Neural progenitor cell (in vitro differentiated cells): ENCODE data around the gene KLK8. TPM values are rescaled to one million over a fixed set of nuclear protein-coding genes. Genes with fewer than 3 reads are reported as not detected.

Experiments used
- DNase-seq: peaks from one replicate; pipeline ENCODE4 v3.0.0-alpha.2; 2016; ENCODE audit warnings: low spot score
- H2AFZ ChIP-seq: fragments of 200-600 bp; sonication (generic); replicated peaks from 2 replicates; pipeline ENCODE4 v1.6.1; 2016; ENCODE audit warnings: antibody characterized with exemption
- H3F3A ChIP-seq: fragments of 200-600 bp; sonication (generic); 2 replicates; pipeline ENCODE4 v1.6.1; 2016; ENCODE audit warnings: antibody characterized with exemption, low read depth
- H3K27ac ChIP-seq: fragments of 200-600 bp; sonication (generic); 2 replicates; pipeline ENCODE4 v1.5.1; 2016; ENCODE audit warnings: mild to moderate bottlenecking
- H3K27me3 ChIP-seq: fragments of 200-600 bp; sonication (generic); 2 replicates; pipeline ENCODE4 v1.6.1; 2016; ENCODE audit warnings: mild to moderate bottlenecking, moderate library complexity
- H3K36me3 ChIP-seq: fragments of 200-600 bp; sonication (generic); 2 replicates; pipeline ENCODE4 v1.5.1; 2016
- H3K4me1 ChIP-seq: fragments of 200-600 bp; sonication (generic); 2 replicates; pipeline ENCODE4 v1.6.1; 2016; ENCODE audit warnings: mixed run types
- H3K4me2 ChIP-seq: fragments of 200-600 bp; sonication (generic); 2 replicates; pipeline ENCODE4 v1.6.1; 2016
- H3K4me3 ChIP-seq: fragments of 200-600 bp; sonication (generic); 2 replicates; pipeline ENCODE4 v1.5.1; 2016
- H3K79me2 ChIP-seq: fragments of 200-600 bp; sonication (generic); 2 replicates; pipeline ENCODE4 v1.6.1; 2016; ENCODE audit warnings: low read depth
- H3K9ac ChIP-seq: fragments of 200-600 bp; sonication (generic); 2 replicates; pipeline ENCODE4 v1.6.1; 2016
- H3K9me3 ChIP-seq: fragments of 200-600 bp; sonication (generic); 2 replicates; pipeline ENCODE4 v1.5.1; 2016; ENCODE audit warnings: low read depth
- H4K20me1 ChIP-seq: fragments of 200-600 bp; sonication (generic); 2 replicates; pipeline ENCODE4 v1.6.1; 2016; ENCODE audit warnings: low read depth
- H3K27ac Mint-ChIP-seq: 3 replicates; pipeline ENCODE4 v1.8.0; 2021; ENCODE audit warnings: mixed read lengths
- H3K27me3 Mint-ChIP-seq: 2 replicates; pipeline ENCODE4 v1.8.0; 2022; ENCODE audit warnings: low read depth, mild to moderate bottlenecking, inconsistent platforms, moderate library complexity, mixed read lengths; ENCODE audit not compliant: insufficient read depth
- H3K36me3 Mint-ChIP-seq: 3 replicates; pipeline ENCODE4 v1.8.0; 2021; ENCODE audit warnings: mixed read lengths
- H3K4me1 Mint-ChIP-seq: 3 replicates; pipeline ENCODE4 v1.8.0; 2021; ENCODE audit warnings: mixed read lengths
- H3K4me3 Mint-ChIP-seq: 3 replicates; pipeline ENCODE4 v1.8.0; 2021; ENCODE audit warnings: mild to moderate bottlenecking, moderate library complexity, mixed read lengths
- H3K9me3 Mint-ChIP-seq: 3 replicates; pipeline ENCODE4 v1.8.0; 2020; ENCODE audit warnings: mixed read lengths
- CTCF ChIP-seq: fragments of 200-600 bp; sonication (generic); IDR thresholded peaks from 2 replicates; pipeline ENCODE4 v1.5.1; 2017; ENCODE audit warnings: antibody characterized with exemption, mild to moderate bottlenecking
- EZH2 ChIP-seq: fragments of 200-600 bp; sonication (generic); IDR thresholded peaks from 2 replicates; pipeline ENCODE4 v1.6.1; 2017; ENCODE audit warnings: antibody characterized with exemption, mild to moderate bottlenecking, moderate library complexity
- EZH2phosphoT487 ChIP-seq: fragments of 200-600 bp; sonication (generic); IDR thresholded peaks from 2 replicates; pipeline ENCODE4 v1.6.1; 2017; ENCODE audit warnings: antibody characterized with exemption
- total RNA-seq: library from RNA; depleted of rRNA; stranded (reverse); fragments of >200 nt; gene quantifications from 2 replicates; pipeline ENCODE4 v1.2.3, GENCODE V29; 2015; ENCODE audit warnings: low replicate concordance

The KLK8 gene
- total RNA-seq, 1 donor from 2014 or later, result not detected

GRCh38 chr19:51043497-51043896, 42.1 kb upstream of the KLK8 start:
- Histone ChIP-seq H3K9ac (no peak overlapping the region), H3K4me3 (no peak overlapping the region), H2AFZ (no peak overlapping the region), H4K20me1 (no peaks in the 10 kb centered on the region), H3K27ac (no peak overlapping the region), H3K36me3 (no peaks in the 10 kb centered on the region), H3K27me3 (no peaks in the 10 kb centered on the region), H3K79me2 (no peaks in the 10 kb centered on the region), H3K9me3 (no peaks in the 10 kb centered on the region), H3K4me1 (peaks cover 10% of the 10 kb centered on the region), H3K4me2 (no peak overlapping the region), H3F3A (peaks cover 15% of the 10 kb centered on the region)
- H3K36me3 Mint-ChIP-seq, result no peaks in the 10 kb centered on the region
- H3K27me3 Mint-ChIP-seq, result peaks cover 7% of the 10 kb centered on the region
- no peak overlapping the region for H3K27ac Mint-ChIP-seq
- no peak overlapping the region for H3K4me3 Mint-ChIP-seq
- no peaks in the 10 kb centered on the region for H3K9me3 Mint-ChIP-seq
- no peak for DNase-seq
- H3K4me1 Mint-ChIP-seq, result peaks cover 11% of the 10 kb centered on the region
- TF ChIP-seq CTCF, result no peak
- TF ChIP-seq EZH2, result no peak
- no peak for TF ChIP-seq EZH2phosphoT487

DNA sequence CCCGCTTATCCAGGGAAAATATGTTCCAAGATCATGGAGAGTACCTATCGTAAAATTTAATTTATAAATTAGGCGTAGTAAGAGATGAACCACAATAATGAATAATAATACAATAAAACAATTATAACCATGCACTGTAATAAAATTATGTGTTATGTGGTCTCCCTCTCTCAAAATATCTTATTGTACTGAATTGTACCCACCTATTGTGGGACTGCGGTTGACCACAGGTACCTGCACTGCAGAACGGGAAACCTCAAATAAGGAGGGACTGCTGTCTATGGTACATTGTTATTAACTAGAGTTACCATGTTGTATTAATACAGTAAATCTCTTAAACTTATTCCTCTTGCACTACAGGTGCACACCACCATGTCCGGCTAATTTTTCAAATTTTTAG, 38.7 kb upstream of the KLK8 start:
- no peak overlapping the region for H3K4me2 ChIP-seq
- no peaks in the 10 kb centered on the region for H3K27me3 ChIP-seq
- Mint-ChIP-seq H3K27ac (no peak overlapping the region), H3K27me3 (peaks cover 7% of the 10 kb centered on the region), H3K36me3 (no peaks in the 10 kb centered on the region), H3K4me3 (no peak overlapping the region), H3K4me1 (no peaks in the 10 kb centered on the region), H3K9me3 (no peaks in the 10 kb centered on the region)
- TF ChIP-seq EZH2, result no peak
- TF ChIP-seq EZH2phosphoT487, result no peak
- no peak for TF ChIP-seq CTCF
- H3K27ac ChIP-seq, result no peak overlapping the region
- DNase-seq, result no peak
- H3K79me2 ChIP-seq, result no peaks in the 10 kb centered on the region
- no peaks in the 10 kb centered on the region for H3K36me3 ChIP-seq
- H3K9ac ChIP-seq, result no peak overlapping the region
- no peak overlapping the region for H2AFZ ChIP-seq
- no peak overlapping the region for H3K4me3 ChIP-seq
- H4K20me1 ChIP-seq, result no peaks in the 10 kb centered on the region
- H3K4me1 ChIP-seq, result peaks cover 6% of the 10 kb centered on the region
- no peaks in the 10 kb centered on the region for H3F3A ChIP-seq
- H3K9me3 ChIP-seq, result no peaks in the 10 kb centered on the region

DNA sequence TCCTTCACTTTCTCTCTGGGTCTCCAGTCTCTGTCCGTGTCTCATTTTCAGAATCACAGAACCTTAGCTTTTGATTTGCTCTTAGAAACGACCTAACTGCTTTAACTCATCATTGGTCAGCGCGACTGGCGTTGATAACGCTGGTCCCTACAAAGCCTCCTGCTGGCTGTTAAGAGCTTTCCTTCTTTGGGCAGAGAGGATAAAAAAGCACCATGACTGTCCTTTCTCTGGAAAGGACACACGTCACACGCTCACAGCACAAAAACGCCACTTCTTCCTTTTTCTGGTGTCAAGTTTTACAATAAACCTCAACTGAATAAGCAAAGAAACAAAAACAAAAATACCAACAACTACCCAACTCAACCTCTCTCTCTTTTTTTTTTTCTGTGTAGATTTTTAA, 35.1 kb upstream of the KLK8 start:
- Histone ChIP-seq H3K4me3 (no peak overlapping the region), H3K27ac (no peak overlapping the region), H3K9me3 (no peaks in the 10 kb centered on the region), H4K20me1 (no peaks in the 10 kb centered on the region), H3K4me2 (peak overlapping the region; percentile 10), H3F3A (no peaks in the 10 kb centered on the region), H3K79me2 (no peaks in the 10 kb centered on the region), H3K9ac (no peak overlapping the region), H2AFZ (peak overlapping the region; percentile 85), H3K27me3 (no peaks in the 10 kb centered on the region), H3K36me3 (no peaks in the 10 kb centered on the region), H3K4me1 (peaks cover 6% of the 10 kb centered on the region)
- Mint-ChIP-seq H3K4me3 (no peak overlapping the region), H3K36me3 (no peaks in the 10 kb centered on the region), H3K27ac (no peak overlapping the region), H3K27me3 (peaks cover 5% of the 10 kb centered on the region), H3K9me3 (no peaks in the 10 kb centered on the region), H3K4me1 (no peaks in the 10 kb centered on the region)
- DNase-seq, result no peak
- TF ChIP-seq EZH2, result no peak
- peak; percentile 30 for TF ChIP-seq CTCF

GRCh38 chr19:51034704-51035103, 33.3 kb upstream of the KLK8 start, which contains the start of gene KLK12:
TSS of gene KLK12 (minus strand) at chr19:51035002. CDS start at chr19:51034621, 381 bp downstream.
- no peaks in the 10 kb centered on the region for H3K4me1 Mint-ChIP-seq
- Histone ChIP-seq H3K27ac (no peak within 1 kb of the TSS), H3K9ac (no peak within 1 kb of the TSS), H3K36me3 (no peaks in the 10 kb centered on the region), H3K27me3 (no peaks in the 10 kb centered on the region), H2AFZ (no peak within 1 kb of the TSS), H3K9me3 (no peaks in the 10 kb centered on the region), H3K4me1 (peaks cover 6% of the 10 kb centered on the region), H3K4me2 (no peak within 1 kb of the TSS), H4K20me1 (no peaks in the 10 kb centered on the region), H3K4me3 (no peak within 1 kb of the TSS), H3K79me2 (no peaks in the 10 kb centered on the region), H3F3A (no peaks in the 10 kb centered on the region)
- TF ChIP-seq CTCF, result no peak
- TF ChIP-seq EZH2, result no peak
- TF ChIP-seq EZH2phosphoT487, result no peak
- H3K27ac Mint-ChIP-seq, result no peak within 1 kb of the TSS
- no peak for DNase-seq
- no peaks in the 10 kb centered on the region for H3K36me3 Mint-ChIP-seq
- no peak within 1 kb of the TSS for H3K4me3 Mint-ChIP-seq
- peaks cover 13% of the 10 kb centered on the region for H3K27me3 Mint-ChIP-seq
- H3K9me3 Mint-ChIP-seq, result no peaks in the 10 kb centered on the region
